OCI-LY7 (cell line): ENCODE data around the gene EXTL2. TPM values are rescaled to one million over a fixed set of nuclear protein-coding genes. Genes with fewer than 3 reads are reported as not detected.
"Not testable (repeated sequence)": the region's sequence is repeated elsewhere in the genome, so short reads cannot be mapped to it uniquely, and the experiment has no call there.

ENCODE experiments used
- BruUV-seq: library from RNA; stranded (reverse); fragments of 400-500 nt; replicated peaks from 2 replicates; lab custom pipeline; 2021; lab: Mats Ljungman, UMichigan
- CTCF ChIA-PET: fragments of 300-600 bp; sonication (Branson Sonifier 250); formaldehyde crosslinking; loops from one replicate; lab custom pipeline; 2022; ENCODE audit warnings: antibody characterized with exemption; ENCODE audit not compliant: unreplicated experiment; lab: Charles Lee
- POLR2A ChIA-PET: fragments of 300-600 bp; sonication (Branson Sonifier 250); formaldehyde crosslinking; loops from one replicate; lab custom pipeline; 2022; ENCODE audit warnings: antibody characterized with exemption; lab: Charles Lee
- DNase-seq: peaks from one replicate; pipeline ENCODE4 v3.0.0-alpha.2; 2015; ENCODE audit warnings: low spot score
- H2AFZ ChIP-seq: fragments of 200-600 bp; sonication (generic), shearing (Covaris generic); 2 replicates; pipeline ENCODE4 v1.6.1; 2014; ENCODE audit warnings: mild to moderate bottlenecking, antibody characterized with exemption, low read length, moderate library complexity
- H3K27ac ChIP-seq: fragments of 200-600 bp; sonication (generic); 2 replicates; pipeline ENCODE4 v1.5.1; 2014; ENCODE audit warnings: mixed run types, low read depth, mild to moderate bottlenecking, moderate library complexity, low read length, inconsistent platforms; ENCODE audit not compliant: poor library complexity, severe bottlenecking
- H3K36me3 ChIP-seq: fragments of 200-600 bp; sonication (generic); 2 replicates; pipeline ENCODE4 v1.6.1; 2014; ENCODE audit warnings: mild to moderate bottlenecking, antibody characterized with exemption, low read length, moderate library complexity, mixed read lengths; ENCODE audit not compliant: insufficient read depth
- H3K4me1 ChIP-seq: fragments of 200-600 bp; sonication (generic); 2 replicates; pipeline ENCODE4 v1.5.1; 2014; ENCODE audit warnings: mild to moderate bottlenecking, low read length; ENCODE audit not compliant: insufficient read depth, poor library complexity, severe bottlenecking
- H3K4me2 ChIP-seq: fragments of 200-600 bp; sonication (generic); 2 replicates; pipeline ENCODE4 v1.6.1; 2014; ENCODE audit warnings: mild to moderate bottlenecking, low read length
- H3K4me3 ChIP-seq: fragments of 200-600 bp; sonication (generic); 2 replicates; pipeline ENCODE4 v1.5.1; 2014; ENCODE audit warnings: mild to moderate bottlenecking, low read depth, low read length; ENCODE audit not compliant: poor library complexity, severe bottlenecking
- H3K79me2 ChIP-seq: fragments of 200-600 bp; sonication (generic); 2 replicates; pipeline ENCODE4 v1.6.1; 2016; ENCODE audit warnings: low read depth, mild to moderate bottlenecking, low read length, moderate library complexity, mixed read lengths; ENCODE audit not compliant: insufficient read depth
- H3K9me2 ChIP-seq: fragments of 200-600 bp; sonication (generic); 2 replicates; pipeline ENCODE4 v1.6.1; 2016; ENCODE audit warnings: mild to moderate bottlenecking, low read length, mixed read lengths; ENCODE audit not compliant: insufficient read depth
- H3K9me3 ChIP-seq: fragments of 200-600 bp; sonication (generic); 2 replicates; pipeline ENCODE4 v1.6.1; 2014; ENCODE audit warnings: mild to moderate bottlenecking, mixed run types, low read length, mixed read lengths
- H4K20me1 ChIP-seq: fragments of 200-600 bp; sonication (generic); 2 replicates; pipeline ENCODE4 v1.6.1; 2014; ENCODE audit warnings: mild to moderate bottlenecking, antibody characterized with exemption, low read length, moderate library complexity, mixed read lengths; ENCODE audit not compliant: insufficient read depth
- EZH2phosphoT487 ChIP-seq: fragments of 200-600 bp; sonication (generic); IDR thresholded peaks from 2 replicates; pipeline ENCODE4 v1.6.1; 2018; ENCODE audit warnings: low read depth, borderline replicate concordance, mild to moderate bottlenecking, mixed run types, antibody characterized with exemption, low read length, moderate library complexity, mixed read lengths
- intact Hi-C: fragments of 100-400 bp; cut with micrococcal nuclease; formaldehyde crosslinking; loops from one replicate; pipeline ENCODE4 v1.10.0; 2022; ENCODE audit not compliant: unreplicated experiment
- total RNA-seq, 2 experiments: library from RNA; depleted of rRNA in 1 of 2; stranded (reverse); fragments of >200 nt in 1 of 2; shearing (Covaris generic) in 1 of 2; gene quantifications; 2 replicates each; pipeline ENCODE4 v1.2.3, GENCODE V29; 2014 to 2022
- TF ChIP-seq, protein P1 (sequence below): fragments of 200-600 bp; sonication (generic); conservative IDR thresholded peaks from 2 replicates; pipeline ENCODE4 v1.5.1; 2014; ENCODE audit warnings: mild to moderate bottlenecking, antibody characterized with exemption, low read length, moderate library complexity, mixed read lengths

EXTL2 gene
- total RNA-seq, 2 experiments from 2014 or later: 7.0 to 9.8 TPM

DNA sequence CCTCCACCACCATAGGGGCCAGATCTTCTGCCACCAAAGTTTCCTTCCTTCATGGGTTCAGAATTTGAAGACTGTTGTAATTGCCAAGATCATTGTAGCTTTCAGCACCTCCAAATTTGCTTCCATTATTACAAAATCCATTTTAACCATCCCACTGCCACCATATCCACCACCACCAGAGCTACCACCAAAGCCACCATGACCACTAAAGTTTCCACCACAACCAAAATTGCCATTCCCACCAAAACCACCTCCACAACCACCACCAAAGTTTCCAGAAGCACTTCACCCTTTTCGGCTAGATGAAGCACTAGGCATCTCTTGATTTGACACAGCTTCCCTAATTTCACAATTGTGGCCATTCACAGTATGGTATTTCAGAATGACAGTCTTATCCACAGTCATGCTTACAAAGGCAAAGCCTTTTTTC lies 46.5 kb upstream of the EXTL2 start:
- no peak overlapping the region for H3K4me3 ChIP-seq
- intact Hi-C loops: no loop called here
- DNase-seq: no peak
- H2AFZ ChIP-seq: no peak overlapping the region
- H3K27ac ChIP-seq: no peak overlapping the region
- CTCF ChIA-PET: no interaction called here
- no peak overlapping the region for H3K4me2 ChIP-seq
- no peaks in the 10 kb centered on the region for H3K9me2 ChIP-seq
- no peaks in the 10 kb centered on the region for H4K20me1 ChIP-seq
- H3K36me3 ChIP-seq: peaks cover 48% of the 10 kb centered on the region
- no peak for TF ChIP-seq EZH2phosphoT487
- TF ChIP-seq, protein P1, sequence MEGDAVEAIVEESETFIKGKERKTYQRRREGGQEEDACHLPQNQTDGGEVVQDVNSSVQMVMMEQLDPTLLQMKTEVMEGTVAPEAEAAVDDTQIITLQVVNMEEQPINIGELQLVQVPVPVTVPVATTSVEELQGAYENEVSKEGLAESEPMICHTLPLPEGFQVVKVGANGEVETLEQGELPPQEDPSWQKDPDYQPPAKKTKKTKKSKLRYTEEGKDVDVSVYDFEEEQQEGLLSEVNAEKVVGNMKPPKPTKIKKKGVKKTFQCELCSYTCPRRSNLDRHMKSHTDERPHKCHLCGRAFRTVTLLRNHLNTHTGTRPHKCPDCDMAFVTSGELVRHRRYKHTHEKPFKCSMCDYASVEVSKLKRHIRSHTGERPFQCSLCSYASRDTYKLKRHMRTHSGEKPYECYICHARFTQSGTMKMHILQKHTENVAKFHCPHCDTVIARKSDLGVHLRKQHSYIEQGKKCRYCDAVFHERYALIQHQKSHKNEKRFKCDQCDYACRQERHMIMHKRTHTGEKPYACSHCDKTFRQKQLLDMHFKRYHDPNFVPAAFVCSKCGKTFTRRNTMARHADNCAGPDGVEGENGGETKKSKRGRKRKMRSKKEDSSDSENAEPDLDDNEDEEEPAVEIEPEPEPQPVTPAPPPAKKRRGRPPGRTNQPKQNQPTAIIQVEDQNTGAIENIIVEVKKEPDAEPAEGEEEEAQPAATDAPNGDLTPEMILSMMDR: no peak
- no peaks in the 10 kb centered on the region for H3K4me1 ChIP-seq
- no TSS peak for BruUV-seq
- POLR2A ChIA-PET: interaction anchor here (1.4 kb wide), 1 partner anchor 9 kb away, joined by 5 read pairs; no protein-coding TSS in a partner anchor
- no peaks in the 10 kb centered on the region for H3K79me2 ChIP-seq
- no peaks in the 10 kb centered on the region; the same call in 1 of the 2 replicates for H3K9me3 ChIP-seq

DNA sequence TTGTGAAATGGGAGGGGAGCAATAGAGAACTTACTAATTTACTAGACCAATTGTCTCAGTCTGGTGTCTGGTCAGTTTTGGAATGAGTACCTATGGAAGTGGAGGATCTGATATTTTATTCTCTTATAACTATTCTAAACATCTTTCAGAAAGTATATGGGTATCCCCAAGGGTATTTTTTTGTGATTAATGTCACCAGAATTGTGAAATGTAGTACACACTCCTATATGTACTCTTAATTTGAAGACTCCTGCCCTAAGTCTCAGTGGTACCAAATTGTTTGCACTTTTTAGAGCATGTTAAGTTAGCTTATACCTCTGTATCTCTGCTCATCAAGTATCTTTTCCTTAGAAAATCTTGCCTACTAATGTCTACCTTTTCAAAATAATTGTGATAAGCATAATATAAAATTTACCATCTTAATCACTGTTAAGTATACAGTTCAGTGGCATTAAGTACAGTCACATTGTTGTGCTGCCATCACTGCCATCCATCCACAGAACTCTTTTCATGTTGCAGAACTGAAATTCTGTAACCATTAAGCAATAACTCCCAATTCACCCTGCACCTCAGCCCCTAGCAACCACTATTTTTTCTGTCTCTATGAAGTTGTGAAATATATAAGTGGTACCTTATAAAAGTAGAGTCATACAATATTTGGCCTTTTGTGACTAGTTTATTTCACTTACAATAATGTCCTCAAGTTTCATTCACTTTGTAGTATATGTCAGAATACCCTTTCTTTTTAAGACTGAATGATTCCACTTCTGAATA lies 41.7 kb upstream of the EXTL2 start:
- DNase-seq: no peak
- no peak overlapping the region for H3K27ac ChIP-seq
- H2AFZ ChIP-seq: no peak overlapping the region
- no TSS peak for BruUV-seq
- intact Hi-C loops: no loop called here
- TF ChIP-seq EZH2phosphoT487: no peak
- TF ChIP-seq, protein P1: no peak
- peaks cover 60% of the 10 kb centered on the region for H3K36me3 ChIP-seq
- H3K9me3 ChIP-seq: no peaks in the 10 kb centered on the region; the same call in 1 of the 2 replicates
- ChIA-PET POLR2A (interaction anchor here (1.5 kb wide), 1 partner anchor 13 kb away, joined by 4 read pairs; no protein-coding TSS in a partner anchor), CTCF (no interaction called here)
- no peaks in the 10 kb centered on the region for H3K4me1 ChIP-seq
- H3K9me2 ChIP-seq: no peaks in the 10 kb centered on the region
- no peak overlapping the region for H3K4me2 ChIP-seq
- no peaks in the 10 kb centered on the region for H4K20me1 ChIP-seq
- H3K4me3 ChIP-seq: no peak overlapping the region
- H3K79me2 ChIP-seq: no peaks in the 10 kb centered on the region

DNA sequence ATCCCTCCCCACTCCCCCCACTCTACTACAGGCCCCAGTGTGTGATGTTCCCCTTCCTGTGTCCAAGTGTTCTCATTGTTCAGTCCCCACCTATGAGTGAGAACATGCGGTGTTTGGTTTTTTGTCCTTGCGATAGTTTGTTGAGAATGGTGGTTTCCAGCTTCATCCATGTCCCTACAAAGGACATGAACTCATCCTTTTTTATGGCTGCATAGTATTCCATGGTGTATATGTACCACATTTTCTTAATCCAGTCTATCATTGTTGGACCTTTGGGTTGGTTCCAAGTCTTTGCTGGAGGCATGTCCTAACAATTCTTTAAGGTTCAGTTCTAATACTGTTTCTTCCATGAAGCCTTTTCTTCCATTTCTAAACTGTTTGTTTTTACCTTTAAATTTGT lies 38.9 kb upstream of the EXTL2 start:
- BruUV-seq, H3K27ac ChIP-seq, H3K4me3 ChIP-seq, H2AFZ ChIP-seq, POLR2A ChIA-PET, DNase-seq, H3K9me2 ChIP-seq, intact Hi-C loops, H3K4me1 ChIP-seq, H3K9me3 ChIP-seq, CTCF ChIA-PET, H3K4me2 ChIP-seq, H4K20me1 ChIP-seq, H3K79me2 ChIP-seq: not testable (repeated sequence)
- peaks cover 62% of the 10 kb centered on the region for H3K36me3 ChIP-seq
